Endometrial microvascular endothelial cells (primary cell): ENCODE measurements around the gene RUBCNL. TPM values are rescaled to one million over a fixed set of nuclear protein-coding genes. Genes with fewer than 3 reads are reported as not detected.

ENCODE experiments used
- in situ Hi-C: cut with HindIII; loops from 2 replicates; pipeline ENCODE4 v1.10.0; 2017; ENCODE audit warnings: low sequenced_read_pairs, low pct_unique_long_range_greater_than_20kb; ENCODE audit errors: inconsistent ontology term
- total RNA-seq: library from RNA; depleted of rRNA; stranded (reverse); fragments of >200 nt; gene quantifications from one replicate; pipeline ENCODE4 v1.2.3, GENCODE V29; 2015; ENCODE audit errors: inconsistent ontology term

RUBCNL gene
- total RNA-seq, 1 donor from 2014 or later: not detected

DNA sequence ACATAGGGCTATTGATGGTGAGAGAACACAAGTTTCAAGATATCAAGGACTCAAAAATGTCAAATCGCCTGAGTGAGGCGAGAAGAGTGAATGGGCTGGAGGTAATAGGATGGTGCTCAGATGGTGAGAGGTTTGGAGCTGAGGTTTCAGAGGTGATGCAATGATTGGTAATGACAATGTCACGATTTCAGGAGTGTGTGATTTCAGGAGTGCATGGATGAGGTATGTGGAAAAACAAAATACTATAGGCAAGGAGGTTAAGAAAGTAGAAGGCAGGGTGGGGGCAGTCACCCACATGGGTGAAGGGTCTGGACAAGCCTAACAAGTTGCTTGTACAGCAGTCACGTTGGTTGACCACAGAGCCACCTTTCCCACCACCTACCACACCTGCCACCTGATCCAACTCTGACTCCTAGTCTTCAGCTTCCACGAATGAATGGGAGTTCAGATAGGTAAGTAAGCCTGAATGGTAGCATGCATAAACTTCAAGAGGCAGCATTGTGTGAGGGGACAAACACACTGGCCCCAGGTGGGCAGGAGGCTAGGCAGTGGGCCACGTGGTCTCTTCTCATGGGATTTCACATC is 71.5 kb downstream of the RUBCNL start:
- in situ Hi-C loops: no loop called here

DNA sequence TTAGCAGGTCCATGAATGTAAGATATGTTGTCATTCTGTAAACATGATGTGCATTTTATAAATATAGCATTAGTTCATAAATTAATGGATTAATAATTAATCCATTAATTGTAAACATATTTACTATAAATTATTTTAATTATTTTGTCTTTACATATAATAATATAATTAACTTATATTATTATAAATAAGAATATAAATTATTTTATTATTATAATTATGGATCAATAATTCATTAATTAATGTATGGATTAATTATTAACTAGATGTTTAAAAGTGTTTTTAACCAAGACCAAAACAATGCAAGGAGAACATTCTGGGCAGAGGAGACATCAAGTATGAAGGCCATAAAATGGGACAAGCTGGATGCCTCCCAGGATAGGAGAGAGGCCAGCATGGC is 72.0 kb downstream of the RUBCNL start:
- in situ Hi-C loops: no loop called here

DNA sequence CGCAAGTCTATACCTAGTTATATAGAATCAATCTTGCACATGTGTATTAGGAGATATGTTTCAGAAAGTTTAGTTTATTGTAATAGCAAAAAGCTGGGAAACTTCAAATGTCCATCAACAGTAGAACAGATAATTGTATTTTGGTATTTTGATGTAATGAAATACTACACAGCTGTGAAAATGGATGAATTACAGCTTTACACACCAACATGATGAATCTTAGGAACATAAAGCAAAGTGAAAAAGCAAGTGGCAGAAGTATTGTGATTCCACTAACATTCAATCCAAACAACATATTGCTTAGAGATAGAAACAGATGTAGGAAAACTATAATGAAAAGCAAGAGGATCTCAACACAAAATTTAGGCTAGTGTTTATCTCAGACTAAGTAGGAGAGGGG is 72.5 kb downstream of the RUBCNL start:
- in situ Hi-C loops: no loop called here

GRCh38 chr13:46313432-46314257 is 73.4 kb downstream of the RUBCNL start:
- in situ Hi-C loops: no loop called here

- in situ Hi-C loops: no loop called here
Measured at GRCh38 chr13:46313024-46313423, 74.0 kb downstream of the RUBCNL start.

DNA sequence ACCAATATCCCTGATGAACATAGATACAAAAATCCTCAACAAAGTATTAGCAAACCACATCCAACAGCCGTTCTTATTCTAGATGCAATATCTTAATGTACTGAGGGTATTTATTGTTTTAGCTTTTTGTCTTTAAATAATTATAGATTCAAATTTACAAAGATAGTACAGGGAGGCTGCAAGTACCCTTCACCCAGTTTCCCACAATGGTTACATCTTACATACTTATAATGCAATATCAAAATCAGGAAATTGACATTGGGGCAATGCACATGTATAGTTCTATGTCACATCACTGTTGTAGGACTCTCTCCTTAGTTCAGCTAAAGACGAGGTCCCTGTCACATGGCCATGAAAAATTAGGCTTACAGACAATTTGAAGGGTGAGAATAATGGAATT is 75.8 kb downstream of the RUBCNL start:
- in situ Hi-C loops: no loop called here

DNA sequence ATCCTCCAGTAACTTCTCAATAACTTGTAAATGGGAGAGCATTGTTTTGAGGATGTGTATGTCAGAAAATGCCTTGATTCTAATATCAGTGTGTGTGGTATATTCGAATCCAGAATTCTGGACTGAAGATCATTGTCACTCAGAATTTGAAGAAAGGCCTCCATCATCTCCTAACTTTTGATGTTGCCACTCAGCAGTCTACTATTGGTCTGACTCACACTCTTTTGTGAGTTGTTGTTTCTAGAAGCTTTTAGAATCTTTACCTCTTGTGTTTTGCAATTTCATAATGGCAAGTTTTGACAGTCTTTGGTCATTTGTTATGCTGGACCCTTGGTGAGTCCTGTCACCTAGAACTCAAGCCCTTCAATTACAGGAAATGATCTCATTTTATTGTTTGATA is 77.0 kb downstream of the RUBCNL start:
- in situ Hi-C loops: no loop called here

- in situ Hi-C loops: no loop called here
Measured at GRCh38 chr13:46307554-46307953, 79.5 kb downstream of the RUBCNL start.

DNA sequence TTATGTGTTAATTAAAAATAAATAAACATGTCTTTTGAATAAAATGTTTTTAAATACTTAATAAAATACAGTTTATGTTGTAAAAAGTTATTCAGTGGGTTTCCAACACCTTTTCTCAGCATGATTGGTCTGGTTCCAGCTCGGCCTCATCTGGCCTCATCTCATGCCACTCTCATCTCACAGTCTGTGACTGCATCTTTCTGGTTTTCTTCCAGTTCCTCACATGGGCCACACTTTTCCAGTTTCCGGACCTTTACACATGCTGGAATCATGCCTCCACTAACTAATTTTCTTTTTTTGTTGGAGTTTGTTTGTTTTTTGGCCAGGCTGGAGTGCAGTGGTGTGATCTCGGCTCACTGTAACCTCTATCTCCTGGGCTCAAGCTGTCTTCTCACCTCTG is 82.5 kb downstream of the RUBCNL start:
- in situ Hi-C loops: no loop called here

DNA sequence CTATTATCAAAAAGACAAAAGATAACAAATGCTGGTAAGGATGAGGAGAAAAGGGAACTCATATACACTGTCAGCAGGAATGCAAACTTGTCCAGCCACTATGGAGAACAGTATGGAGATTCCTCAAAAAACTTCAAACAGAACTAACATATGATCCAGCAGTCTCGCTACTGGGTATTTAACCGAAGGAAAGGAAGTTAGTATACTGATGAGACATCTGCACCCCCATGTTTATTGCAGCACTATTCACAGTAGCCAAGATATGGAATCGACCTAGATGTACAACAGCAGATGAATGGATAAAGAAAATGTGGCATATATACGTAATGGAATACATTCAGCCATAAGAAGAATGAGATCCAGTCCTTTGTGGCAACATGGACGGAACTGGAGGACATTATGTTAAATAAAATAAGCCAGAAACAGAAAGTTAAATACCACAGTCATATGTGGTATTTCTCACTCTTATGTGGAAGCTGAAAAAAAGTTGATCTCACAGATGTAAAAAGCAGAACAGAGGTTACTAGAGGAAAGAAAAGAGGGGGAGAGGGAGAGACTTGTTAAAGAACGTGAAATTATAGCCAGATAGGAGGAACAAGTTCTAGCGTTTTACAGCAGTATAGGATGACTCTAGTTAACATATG is 83.2 kb downstream of the RUBCNL start:
- in situ Hi-C loops: no loop called here

- in situ Hi-C loops: no loop called here
Measured at GRCh38 chr13:46297361-46297811, 89.7 kb downstream of the RUBCNL start.

GRCh38 chr13:46296921-46297320 is 90.1 kb downstream of the RUBCNL start:
- in situ Hi-C loops: no loop called here

DNA sequence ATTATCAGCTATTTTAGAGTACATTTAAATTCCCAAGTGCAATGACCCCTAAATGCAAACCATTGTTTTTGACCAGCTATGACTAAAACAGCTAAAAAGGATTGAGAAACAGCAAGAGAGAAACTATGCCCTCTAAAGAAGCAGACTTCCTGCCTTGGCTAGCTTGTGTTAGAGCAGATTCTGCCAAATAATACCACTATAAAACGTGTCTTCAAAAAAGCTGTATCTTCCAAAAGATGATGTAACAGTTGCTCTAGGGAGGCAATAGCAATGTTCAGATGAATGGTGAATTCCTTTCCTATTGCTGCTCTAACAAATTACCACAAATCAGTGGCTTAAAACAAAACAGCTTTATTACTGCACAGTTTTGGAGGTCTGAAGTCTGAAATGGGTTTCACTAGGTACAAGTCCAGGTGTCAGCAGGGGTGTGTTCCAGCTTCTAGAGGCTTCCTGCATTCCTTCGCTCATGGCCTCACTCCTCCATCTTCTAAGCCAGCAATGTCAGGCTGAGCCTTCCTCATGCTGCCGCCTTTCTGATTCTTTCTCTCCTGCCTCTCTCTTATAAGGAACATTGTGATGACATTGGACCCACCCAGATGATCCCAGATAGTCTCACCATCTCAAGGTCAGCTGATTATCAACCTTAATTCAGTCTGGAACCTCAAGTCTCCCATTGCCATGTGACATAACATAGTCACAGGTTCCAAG is 90.8 kb downstream of the RUBCNL start:
- in situ Hi-C loops: no loop called here

DNA sequence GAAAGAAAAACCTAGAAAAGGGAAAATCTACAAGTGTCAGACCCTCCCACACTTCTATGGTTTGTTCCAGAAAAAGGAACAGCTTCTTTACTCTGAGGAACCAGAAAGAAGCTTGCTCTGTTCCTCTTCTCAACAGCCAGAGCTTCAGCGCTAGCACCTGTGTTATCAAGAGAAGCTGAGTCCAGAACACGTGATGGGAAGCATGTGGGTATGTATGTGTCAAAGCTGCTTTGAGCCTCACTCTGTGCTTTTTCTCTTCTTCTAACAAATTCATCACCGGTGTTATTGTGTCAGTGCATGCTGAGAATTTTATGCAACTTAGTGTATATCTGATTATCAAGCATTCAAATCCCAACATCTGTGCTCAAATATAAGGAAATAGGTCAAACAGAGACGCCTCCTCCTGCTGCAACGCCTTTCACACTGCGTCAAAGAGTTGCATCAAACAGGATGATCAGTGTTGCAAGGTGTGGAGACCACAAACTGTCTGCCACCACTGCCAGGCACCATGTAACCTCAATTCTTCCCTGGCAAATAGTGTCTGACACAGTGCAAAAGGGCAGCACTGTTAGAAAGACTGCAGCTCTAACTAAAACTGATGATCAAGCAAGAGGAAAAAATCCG is 91.4 kb downstream of the RUBCNL start:
- in situ Hi-C loops: no loop called here

DNA sequence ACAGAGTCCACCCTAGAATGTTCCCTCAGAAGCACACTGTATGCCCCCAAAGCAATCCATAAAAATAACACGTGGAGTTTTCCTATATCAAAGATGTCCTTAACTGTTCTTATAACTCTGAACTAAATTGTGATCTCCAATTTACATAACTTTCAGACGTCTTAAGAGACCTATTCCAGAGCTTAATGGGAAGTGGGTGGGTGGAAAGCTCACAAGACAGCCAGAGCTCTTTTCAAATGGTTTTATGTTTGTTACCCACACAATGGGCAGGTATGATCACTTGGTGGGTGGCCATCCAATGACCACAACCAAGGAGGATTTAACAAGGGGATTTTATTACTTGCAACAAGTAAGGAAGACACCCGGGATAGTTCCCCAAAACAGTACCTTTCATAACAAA is 93.6 kb downstream of the RUBCNL start:
- in situ Hi-C loops: no loop called here
